ELR (cell line): ENCODE results near the gene ATP7B.

Source experiments
- DNase-seq: peaks from one replicate; pipeline ENCODE4 v3.0.0-alpha.2; 2015; ENCODE audit warnings: low read depth

ATP7B gene

GRCh38 chr13:51950722-51951121 lies 60.5 kb downstream of the ATP7B start:
- DNase-seq = peak; percentile 3

GRCh38 chr13:51946163-51946669 lies 65.0 kb downstream of the ATP7B start:
- no peak for DNase-seq

DNA sequence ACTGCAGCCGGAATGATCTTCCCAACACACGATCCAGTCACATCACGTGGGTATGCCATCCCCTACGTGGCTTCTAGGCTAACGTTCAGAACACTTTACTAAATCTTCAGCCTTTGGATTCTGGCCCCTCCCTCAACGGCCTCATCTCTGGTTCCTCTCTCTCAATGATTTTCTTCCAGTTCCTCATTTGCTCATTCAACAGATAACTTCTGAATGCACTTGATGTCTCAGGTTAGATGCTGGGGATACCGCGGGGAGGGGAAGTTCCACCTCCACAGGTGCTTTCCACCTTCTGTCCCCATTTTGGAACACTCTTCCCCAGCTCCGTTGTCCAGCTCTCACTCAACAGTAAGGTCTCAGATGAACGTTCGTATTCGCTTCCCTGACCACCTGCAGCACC lies 66.1 kb downstream of the ATP7B start:
- no peak for DNase-seq

- DNase-seq = no peak
Observed at GRCh38 chr13:51944428-51944827, 66.8 kb downstream of the ATP7B start.

DNA sequence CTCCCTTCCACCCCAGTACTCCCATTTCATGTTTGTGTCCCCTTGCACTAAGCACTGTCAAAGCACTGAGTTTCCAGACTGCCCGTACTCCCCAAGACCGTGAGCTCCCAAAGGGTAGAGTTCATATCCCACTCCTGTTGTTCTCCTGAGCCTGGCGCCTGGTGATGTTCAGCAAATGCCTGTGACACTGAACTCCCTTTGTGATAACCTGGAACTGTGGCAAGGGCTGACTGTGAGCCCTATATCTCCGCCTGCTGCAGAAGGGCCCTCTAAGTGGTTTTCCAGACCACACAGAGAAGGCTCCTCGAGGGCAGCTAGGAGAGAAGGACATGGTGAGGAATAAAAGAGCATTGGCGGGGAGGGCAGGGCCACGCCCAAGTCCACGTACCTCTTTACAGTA lies 67.5 kb downstream of the ATP7B start:
- no peak for DNase-seq

DNA sequence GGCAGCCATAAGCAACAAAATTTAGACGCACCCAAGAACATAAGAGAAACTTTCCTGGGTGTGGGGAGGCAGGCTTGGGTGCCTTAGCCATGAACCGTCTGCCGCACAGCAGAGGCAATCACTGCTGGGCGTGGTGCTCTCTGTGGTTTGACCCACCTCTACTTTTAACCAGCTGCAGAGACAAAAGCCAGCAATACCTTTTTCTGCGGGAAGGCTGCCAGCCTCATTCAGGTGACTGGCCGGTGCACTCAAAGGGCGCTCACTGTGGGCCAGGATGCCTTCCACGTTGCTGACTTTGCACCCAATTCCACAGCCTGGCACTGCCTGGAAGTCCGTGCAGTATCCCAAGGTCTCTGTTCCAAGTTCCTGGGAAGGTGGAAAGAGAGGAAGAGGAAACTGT lies 69.1 kb downstream of the ATP7B start:
- no peak for DNase-seq

GRCh38 chr13:51938454-51938853 lies 72.8 kb downstream of the ATP7B start:
- DNase-seq = no peak

DNA sequence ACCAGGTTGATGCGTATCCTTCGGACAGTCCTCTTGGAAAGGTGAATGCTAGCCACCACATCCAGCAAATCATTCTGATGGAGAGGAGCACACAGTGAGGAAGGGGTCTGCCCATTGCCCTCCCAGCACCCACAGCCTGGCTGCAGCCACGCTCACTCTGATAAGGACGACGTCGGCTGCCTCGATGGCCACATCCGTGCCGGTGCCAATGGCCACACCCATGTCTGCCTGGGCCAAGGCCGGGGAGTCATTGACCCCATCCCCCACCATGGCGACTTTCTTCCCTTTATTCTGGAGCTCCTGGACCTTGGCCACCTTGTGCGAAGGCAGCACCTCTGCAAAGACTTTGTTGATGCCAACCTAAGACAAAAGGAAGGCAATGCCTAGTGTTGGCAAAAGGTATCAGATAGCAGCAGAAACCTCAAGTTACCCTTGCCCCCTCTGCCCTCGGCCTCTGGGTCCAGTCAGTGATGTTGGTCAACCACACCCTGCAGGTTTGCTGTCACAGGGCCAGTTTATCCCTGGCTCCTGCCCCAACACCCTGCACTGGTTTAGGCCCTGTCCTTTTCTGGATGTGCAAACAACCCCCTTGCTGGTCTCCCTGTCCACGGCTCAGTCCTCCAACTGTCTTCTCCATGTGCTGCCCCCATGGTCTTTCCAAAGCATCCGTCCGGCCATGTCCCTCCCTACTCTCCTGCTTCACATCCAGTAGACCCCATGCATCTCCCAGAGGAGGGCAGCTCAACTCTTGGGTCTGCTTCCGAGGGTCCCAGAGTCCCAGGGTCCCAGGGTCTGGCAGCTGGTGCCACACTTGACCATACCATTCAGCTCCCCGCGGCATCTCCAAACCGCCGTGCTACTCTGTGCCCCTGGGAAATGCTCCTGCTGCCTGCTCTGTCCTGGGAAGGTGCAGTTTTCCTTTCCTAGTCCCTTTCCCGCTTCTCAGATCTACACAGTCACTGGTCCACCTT lies 73.6 kb downstream of the ATP7B start:
- no peak for DNase-seq

DNA sequence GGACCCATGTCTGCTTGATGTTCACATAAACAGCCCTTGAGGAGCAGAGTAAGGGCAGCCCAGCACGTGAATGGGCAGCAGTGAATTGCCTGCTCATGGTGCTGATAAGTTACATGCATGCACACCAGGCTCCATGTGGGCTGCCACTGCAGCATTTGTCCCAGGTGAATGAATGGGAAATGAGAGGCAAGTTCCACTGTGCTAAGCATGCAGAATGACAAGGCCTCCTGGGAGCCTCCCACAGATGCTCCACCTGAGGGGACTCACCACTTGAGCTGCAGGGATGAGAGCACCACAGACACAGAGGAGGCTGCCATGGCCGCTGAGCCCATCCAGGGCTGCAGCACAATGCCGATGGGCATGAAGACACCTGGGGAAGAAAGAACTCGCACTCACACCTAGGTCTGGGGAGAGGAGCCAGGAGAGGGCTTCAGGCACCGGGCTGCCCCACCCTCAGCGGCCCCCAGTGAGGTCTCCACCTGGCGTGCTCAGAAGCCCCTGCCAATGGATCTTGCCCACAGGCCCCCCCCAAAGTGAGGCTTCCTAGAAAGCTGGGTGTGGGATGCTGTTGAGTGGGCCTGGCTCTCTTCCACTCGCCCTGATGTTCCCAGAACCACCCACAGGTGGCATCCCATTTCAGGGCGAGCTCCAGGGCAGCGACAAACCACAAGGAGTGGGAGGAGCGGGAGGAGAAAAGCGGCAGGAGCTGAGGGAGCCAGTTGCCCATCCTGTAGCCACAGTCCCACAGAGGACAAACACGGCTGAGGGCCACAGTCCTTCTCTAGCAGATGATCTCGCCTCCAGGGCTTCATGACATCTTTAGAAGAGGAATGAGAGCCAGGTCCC lies 75.7 kb downstream of the ATP7B start:
- peak; percentile 45 for DNase-seq

DNA sequence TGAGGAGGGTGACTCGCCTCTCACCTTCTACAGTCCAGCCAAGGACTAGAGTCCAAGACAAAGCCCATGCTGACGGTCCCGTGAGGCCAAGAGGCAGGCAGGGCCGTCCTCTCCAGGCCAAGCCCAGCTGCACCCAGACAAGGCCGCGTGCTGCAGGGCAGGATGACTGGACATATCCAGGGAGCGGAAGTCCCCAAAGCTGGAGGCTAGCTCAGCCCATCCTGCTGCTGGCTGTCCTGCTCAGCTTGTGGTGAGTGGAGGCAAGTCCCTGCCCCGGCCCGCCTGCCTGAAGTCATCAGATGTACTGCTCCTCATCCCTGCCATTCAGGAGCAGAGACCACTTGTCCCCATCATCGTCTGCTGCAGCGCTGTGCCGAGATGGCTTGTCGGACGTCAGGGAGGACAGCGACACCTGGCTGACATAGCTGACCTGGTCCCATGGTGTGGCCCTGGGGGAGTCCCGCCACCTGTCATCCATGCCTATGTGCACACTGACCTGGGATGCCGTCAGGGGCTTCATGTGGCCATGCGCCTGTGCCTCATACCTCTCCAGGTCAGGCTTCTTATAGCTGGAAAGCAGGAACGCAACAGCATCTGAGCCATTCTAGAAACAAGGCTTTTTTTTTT lies 76.7 kb downstream of the ATP7B start:
- DNase-seq = no peak

DNA sequence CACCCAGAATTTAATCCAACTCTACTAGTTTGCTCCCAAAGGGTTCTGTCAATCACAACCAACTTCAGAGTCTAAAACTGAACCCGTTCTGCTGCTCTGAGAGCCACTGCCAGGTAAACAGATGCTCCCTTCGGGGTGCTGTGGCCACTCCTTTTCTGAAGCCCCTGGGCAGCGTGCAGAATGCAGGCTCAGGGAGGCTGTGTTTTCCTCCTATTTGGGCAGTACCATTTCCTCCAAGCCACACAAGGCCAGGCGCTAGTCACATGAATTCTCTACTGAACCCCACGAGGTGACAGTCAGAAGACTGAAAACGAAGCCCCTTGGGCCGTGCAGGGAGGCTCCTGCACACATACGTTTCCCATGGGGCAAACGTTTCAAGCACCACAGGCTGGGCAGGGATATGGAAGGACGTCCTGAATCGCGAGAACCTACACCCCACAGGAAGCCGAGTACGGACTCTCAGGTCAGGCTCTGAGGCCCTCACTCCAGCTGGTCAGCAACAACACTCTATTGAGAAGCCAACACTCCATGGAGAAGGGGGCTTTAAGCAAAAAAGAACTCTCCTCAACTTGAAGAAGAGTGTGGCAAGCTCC lies 77.7 kb downstream of the ATP7B start:
- DNase-seq = no peak

DNA sequence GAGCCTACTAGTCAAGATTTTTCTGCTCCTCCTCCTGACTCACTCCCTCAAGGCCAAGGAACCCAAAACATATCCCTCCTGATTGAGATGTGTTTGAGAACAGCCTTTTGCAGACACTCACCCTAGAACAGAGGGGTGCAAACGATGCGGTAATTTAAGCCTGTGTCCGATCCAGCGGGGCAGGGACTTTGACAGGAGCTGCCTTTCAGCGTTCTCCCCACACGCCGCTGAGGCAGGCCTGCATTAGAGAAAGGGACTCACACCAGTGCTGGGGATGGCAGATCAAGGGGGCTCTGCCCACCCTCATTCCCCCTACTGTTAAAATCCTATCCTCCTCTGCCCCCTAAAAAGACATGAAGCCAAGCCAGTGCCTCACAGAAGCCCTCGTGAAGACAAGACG lies 79.0 kb downstream of the ATP7B start:
- no peak for DNase-seq

- no peak for DNase-seq
Observed at GRCh38 chr13:51931606-51932005, 79.6 kb downstream of the ATP7B start.

- DNase-seq = no peak
Observed at GRCh38 chr13:51929699-51930098, 81.6 kb downstream of the ATP7B start.

- DNase-seq = no peak
Observed at GRCh38 chr13:51928231-51928630, 83.0 kb downstream of the ATP7B start.

GRCh38 chr13:51927129-51927528 lies 84.1 kb downstream of the ATP7B start:
- DNase-seq = no peak

DNA sequence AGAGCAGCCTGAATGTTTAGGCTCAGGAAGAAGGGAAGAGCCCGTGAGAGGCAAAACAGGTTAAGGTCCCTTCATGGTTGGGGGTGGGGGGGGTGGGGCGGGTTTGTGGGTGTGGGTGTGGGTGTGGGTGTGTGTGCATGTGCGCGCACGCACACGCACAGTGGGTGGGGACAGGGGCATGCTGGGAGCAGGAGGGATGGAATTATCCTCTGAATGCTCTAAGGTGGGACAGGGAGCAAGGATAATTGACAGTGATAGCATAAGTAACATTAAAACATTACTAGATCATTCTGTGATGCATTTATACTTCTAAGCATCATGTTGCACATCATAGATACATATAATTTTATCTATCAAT lies 84.7 kb downstream of the ATP7B start:
- no peak for DNase-seq

- no peak for DNase-seq
Observed at GRCh38 chr13:51925865-51926527, 85.3 kb downstream of the ATP7B start.

DNA sequence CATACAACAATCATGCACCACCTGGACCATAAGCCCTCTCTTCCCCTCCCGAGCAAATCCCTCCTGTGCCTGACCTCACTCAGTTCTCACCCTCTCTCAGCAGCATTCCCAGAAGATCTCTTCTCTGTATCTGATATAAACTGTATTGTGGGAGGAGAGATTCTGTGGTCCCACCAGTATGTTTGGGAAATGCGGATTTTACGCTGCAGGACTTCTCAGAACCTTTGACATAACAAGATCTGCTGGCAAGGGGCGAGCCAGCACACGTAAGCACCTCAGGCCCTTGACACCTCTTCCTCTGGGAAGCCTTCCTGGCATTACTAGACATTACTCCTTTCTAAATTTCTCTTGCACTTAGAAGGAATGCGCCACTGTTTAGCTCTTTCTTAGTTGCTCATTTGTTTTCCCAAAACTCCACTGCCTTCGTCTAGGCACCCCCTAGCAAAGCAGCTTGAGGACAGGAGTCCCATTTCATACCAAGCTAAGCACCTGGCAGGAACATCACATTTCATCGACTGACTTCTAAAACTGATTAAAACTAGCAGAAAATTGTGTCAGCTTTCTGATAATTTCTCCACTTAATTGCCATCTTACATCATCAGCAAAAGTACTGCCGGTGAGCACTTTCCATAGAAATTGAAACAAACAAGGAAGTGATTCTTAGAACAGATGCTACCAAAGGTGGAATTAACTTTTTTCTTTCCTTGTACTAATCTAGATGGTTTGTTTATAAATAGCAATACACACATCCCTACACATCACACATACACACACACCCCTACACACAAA lies 86.3 kb downstream of the ATP7B start:
- no peak for DNase-seq

GRCh38 chr13:51923983-51924539 lies 87.2 kb downstream of the ATP7B start:
- DNase-seq = peak; percentile 33
